Inferior parietal cortex (tissue), 1 donor: ENCODE data around the gene UGT1A8.

Source experiments
- DNase-seq: peaks from one replicate; pipeline ENCODE4 v3.0.0-alpha.2; 2016; ENCODE audit errors: extremely low spot score

Gene UGT1A8

DNA sequence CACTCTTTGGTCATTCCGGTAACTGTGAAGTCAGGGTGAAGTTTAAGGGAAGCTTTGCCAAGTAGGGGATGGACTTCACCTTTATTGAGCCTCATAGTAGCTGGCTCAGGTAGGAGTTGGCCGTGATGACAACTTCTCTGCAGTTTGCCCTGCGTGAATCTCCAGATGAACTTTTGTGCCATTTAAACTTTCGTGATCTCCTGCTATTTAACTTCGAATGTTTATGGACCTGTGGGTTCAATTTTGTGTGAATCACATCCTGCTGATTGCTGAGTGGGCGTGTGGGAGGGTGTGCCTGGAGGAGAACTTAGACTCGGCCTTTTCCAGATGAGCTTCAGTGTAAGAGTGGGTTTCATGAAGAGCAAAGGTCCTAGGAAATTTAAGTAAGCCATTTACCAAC lies 146.8 kb downstream of the UGT1A8 start:
- DNase-seq = no peak

DNA sequence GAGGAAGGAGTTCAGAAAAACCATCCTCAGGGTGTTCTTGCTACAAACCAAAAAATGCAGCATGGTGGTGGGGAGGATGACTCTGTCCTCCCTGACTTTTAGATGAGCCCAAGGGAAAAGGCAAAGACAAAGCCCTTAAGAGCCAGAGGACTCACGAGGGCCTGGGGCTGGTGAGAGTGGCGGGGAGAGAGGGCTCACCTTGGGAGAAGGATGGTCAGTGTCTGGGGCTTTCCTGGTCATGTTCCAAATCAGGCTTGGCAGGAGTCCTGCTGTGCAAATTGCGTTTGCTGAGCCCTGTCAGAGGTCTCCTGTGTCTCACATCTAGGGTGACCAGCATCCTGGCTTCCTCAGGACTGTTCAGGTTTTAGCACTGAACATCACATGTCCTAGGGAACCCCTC lies 147.3 kb downstream of the UGT1A8 start:
- no peak for DNase-seq

DNA sequence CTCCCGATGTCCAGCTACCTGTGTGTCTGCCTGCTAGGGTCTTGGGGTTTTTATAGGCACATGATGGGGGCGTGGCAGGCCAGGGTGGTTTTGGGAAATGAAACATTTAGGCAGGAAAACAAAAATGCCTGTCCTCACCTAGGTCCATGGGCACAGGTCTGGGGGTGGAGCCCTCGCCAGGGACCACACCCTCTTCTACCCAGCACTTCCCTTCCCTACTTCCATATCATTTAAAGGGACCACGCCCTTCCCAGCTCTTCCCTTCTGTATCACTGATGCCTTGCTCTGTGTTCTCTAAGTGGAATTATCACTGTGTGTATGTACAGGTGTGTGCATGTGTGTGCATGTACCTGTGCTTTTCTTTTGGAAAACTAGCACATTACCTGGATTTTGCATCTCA lies 149.0 kb downstream of the UGT1A8 start:
- DNase-seq = no peak

DNA sequence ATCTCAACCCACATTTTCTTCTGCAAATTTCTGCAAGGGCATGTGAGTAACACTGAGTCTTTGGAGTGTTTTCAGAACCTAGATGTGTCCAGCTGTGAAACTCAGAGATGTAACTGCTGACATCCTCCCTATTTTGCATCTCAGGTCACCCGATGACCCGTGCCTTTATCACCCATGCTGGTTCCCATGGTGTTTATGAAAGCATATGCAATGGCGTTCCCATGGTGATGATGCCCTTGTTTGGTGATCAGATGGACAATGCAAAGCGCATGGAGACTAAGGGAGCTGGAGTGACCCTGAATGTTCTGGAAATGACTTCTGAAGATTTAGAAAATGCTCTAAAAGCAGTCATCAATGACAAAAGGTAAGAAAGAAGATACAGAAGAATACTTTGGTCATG lies 150.6 kb downstream of the UGT1A8 start:
- no peak for DNase-seq

DNA sequence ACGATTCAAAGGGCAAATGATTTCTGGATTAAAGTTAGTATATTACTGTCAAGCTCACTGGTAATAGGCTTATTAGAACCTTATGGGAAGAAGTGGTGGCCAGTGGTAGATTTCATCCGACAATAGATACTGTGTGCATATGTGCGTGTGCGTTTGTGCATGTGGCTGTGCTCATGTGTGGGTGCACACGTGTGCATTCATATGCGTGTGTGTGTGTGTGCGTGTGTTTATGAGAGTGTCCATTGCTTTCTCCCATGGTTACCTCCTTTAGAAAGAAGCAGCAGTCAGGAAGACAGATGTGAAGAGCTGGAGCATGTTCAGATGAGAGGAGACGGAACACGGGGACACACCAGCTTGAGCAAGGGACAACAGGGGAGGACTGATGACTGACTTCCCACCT lies 151.8 kb downstream of the UGT1A8 start:
- DNase-seq = no peak

DNA sequence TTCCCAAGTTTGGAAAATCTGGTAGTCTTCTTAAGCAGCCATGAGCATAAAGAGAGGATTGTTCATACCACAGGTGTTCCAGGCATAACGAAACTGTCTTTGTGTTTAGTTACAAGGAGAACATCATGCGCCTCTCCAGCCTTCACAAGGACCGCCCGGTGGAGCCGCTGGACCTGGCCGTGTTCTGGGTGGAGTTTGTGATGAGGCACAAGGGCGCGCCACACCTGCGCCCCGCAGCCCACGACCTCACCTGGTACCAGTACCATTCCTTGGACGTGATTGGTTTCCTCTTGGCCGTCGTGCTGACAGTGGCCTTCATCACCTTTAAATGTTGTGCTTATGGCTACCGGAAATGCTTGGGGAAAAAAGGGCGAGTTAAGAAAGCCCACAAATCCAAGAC lies 154.7 kb downstream of the UGT1A8 start:
- DNase-seq = no peak

DNA sequence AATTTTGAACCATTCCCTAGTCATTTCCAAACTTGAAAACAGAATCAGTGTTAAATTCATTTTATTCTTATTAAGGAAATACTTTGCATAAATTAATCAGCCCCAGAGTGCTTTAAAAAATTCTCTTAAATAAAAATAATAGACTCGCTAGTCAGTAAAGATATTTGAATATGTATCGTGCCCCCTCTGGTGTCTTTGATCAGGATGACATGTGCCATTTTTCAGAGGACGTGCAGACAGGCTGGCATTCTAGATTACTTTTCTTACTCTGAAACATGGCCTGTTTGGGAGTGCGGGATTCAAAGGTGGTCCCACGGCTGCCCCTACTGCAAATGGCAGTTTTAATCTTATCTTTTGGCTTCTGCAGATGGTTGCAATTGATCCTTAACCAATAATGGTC lies 155.2 kb downstream of the UGT1A8 start:
- no peak for DNase-seq

DNA sequence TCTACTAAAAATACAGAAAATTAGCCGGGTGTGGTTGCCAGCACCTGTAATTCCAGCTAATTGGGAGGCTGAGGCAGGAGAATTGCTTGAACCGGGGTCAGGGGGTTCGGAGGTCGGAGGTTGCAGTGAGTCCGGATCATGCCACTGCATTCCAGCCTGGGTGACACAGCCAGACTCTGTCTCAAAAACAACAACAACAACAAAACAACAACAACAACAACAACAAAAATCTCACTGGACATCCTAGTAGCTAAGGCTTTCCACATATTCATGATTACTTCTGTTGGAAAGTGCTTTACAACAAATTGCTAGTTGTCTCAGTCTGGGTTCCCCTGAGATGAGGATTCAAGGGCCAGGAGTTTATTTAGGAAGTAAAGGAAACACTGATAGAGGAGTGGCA lies 156.4 kb downstream of the UGT1A8 start:
- DNase-seq = no peak

DNA sequence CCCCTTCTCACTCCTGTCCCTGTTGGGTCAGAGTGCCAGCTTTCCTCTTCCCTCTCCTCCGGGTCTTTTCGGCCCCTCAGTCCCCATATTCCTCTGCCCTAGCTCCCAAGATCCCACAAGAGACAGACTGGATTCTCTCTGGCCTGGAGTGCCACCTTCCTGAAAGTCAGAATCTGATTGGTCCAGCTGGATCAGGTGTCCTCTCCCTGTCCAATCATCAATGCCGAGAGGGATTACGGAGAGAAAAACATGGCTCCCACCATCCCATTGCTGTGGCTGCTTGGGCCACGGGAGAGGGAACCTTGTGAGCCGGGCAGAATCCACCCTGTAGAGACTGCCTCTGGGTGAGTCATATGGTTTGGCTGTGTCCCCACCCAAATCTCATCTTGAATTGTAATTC lies 158.0 kb downstream of the UGT1A8 start:
- no peak for DNase-seq

DNA sequence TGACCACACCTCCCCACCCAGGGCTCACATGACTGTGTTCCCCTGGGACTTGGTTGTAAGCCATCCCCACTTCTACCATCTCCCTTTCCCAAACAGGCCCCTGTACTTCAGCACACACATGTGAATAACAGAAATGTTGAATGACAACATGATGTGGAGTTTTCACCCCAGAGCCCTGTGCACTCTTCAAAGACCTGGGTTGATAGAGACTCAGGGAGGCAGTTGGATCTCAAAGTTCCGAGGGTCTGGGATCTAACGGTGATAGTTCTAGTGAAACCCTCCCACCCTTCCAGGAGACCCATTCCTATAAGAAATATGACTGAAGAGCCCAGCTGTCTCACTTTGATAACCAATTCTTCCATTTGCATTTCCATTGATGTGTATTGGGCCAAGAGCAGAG lies 160.6 kb downstream of the UGT1A8 start, which contains the start of gene MROH2A:
Gene MROH2A (plus strand): TSS at position 301 of the 400 bp plus-strand sequence. CDS start 1,029 bp downstream, outside the sequence.
- no peak for DNase-seq

DNA sequence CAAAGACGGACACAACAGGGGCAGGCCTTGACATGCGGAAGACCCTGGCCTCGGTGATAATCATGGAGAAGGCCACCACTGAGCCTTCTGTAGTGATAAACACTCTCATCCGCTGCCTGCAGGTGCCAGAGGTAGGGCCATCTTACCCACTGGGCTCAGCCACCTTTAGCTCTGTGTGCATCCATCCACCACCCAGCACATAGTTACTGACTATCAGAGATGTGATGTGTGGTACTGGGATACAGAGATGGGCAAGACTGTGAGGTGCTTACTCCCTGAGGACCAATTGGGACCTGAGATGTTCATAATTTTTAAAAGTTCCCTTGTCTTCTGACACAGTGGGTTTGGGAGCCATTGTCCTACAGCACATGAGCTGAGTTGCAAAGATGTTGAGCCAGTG lies 162.3 kb downstream of the UGT1A8 start:
- DNase-seq = no peak

DNA sequence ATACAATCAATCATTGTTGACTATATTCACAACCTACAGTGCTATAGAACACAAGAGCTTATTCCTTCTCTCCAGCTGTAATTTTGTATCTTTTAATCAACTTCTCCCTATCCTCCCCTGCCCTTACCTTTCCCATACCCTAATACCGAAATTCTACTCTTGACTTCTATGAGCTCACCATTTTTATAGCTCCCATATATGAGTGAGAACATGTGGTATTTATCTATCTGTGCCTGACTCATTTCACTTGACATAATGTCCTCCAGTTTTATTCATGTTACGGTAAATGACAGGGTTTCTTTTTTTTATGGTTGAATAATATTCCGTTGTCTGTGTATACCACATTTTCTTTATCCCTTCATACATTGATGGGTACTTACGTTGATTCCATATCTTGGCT lies 163.3 kb downstream of the UGT1A8 start:
- no peak for DNase-seq

DNA sequence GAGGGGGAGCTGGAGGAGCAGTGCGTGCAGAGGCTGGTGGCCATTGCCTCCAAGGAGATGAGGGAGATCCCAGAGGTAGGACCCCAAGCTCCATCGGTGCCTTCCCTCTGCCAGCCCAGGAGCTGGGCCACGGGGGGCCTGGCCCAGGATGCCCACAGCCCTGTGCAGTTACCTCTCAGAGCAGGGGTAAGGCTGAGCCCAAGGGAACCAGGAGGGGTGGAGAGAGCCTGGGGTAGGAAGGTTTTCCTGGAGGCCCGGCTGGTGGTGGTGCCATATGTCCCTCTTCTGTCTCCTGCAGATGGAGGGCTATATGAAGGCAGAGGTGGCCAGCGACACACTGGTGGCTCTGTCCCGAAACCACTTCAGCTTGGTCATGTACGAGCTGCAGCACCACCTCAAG lies 172.1 kb downstream of the UGT1A8 start:
- no peak for DNase-seq

DNA sequence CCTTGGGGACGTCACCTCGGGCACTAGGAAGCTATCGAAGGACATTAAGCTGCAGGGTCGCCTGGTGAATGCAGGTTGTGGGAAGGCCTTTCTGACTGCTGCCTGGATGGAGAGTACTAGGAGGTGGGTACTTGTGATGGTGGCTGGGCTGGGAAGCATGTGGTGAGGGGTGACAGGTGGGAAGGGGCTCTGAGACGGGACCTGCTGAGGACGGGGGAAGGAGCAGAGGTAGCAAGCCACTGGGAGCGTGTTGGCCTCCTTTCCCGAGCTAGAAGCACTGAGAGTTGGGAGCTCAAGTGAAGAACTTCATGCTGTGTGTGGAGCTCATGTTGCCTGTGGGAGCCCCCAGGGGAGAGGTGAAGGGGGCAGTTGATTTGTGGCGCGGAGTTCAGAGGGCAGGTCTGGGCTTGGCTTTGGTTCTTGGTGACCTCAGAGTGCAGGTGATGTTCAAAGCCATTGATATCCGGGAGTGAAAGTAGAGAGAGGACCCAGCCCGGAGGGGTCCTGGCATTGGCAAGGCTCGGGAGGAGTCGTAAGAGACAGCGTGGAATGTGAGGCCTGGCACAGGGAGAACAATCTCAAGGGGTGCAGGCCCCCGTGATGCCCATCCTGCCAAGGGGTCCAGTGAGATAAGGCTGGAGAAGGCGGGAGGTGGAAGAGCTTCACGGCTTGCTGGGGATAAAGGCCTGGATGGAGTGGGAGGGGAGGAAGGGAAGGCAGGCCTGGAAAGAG lies 173.9 kb downstream of the UGT1A8 start:
- DNase-seq = no peak

DNA sequence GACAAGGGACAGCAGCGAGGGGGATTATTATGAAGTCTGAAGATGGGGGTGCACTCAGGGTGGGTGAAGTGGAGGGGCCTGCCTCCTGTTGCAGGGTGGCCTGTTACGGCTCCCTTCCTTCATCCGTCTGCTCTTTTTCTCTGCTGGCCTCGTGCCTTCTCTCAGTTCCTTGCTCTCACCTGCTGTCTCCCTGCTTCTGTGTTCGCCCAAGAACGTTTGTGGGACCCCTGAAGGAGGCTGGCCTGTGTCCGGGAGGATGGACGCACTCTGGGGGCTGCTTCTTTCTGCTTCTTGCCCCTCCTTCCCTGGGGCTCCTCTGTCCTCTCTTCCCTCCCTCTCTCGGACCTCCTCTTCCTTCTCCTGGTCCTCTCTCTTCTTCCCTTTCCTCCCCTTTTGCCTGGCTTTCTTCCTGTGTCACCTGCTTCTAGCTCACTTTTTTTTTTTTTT lies 174.5 kb downstream of the UGT1A8 start:
- DNase-seq = no peak

DNA sequence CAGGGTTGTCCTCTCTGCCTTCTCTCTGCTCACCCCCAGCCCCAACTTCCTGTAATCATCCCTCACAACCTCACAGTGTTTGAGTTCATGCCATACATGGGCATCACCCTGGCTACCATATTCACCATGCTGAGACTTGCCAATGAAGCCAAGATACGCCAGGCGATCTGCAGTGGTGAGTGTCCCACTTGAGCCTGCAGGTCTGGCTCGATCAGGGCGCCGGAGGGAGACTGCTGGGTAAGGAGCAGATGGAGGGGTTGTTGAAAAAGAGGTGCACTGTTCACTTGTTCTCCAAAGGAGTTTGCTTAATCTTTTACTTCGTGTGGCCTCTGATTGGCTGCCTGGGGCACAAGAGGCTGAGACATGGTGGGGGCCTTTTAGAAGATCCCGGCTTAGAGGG lies 175.3 kb downstream of the UGT1A8 start:
- DNase-seq = no peak

DNA sequence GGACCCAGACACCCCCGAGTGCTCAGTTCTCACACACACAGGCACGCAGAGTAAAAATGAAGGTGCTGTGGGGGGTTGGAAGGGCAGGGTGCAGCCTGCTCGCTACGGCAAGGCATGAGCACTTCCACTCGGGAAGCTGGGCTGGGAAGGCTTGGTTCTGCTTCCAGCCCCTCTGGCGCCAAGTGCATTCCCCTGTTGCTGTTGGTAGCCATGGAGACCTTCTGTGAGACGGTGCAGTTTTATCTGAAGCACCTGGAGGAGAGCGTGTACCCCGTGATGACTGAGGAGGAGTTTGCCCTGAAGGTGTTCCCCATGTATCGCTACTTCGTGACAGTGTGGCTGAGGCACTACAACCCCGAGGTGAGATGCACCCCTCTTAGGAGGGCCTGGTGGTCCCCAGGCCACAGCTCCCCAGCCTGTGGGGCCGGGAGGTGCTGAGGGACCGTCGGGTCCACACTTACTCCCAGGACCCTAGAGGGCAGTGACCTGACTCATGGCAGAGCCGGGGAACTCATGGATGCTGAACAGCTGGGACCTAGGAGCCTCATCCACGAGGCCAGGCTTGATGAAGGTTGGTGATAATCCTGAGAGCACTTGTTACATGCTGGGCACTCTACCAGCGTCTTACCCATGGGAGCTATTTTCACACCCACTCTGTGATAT lies 176.2 kb downstream of the UGT1A8 start:
- DNase-seq = no peak

DNA sequence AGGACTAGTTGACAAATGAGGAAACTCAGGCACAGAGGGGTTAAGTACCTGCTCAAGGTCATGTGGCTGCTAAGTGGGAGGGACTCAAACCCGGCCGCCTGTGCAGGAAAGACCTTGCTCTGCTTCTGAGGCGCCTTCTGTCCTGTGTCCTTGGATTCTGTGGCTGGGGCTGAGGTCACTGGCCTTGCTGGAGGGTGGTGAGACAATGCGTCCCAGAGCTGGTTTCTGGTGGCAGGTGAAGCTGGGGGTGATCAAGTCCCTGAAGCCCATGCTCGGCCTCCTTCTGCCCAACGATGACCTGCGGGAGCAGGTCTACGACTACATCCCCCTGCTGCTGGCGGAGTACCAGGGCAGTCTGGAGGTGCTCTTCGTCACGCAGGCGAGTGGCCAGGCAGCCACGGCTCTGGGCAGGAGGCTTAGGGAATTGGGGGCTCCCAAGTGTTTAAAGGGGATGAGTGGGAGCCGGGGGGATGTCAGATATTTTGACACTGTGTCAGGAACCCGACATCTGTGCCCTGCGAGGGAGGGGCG lies 176.8 kb downstream of the UGT1A8 start:
- no peak for DNase-seq

DNA sequence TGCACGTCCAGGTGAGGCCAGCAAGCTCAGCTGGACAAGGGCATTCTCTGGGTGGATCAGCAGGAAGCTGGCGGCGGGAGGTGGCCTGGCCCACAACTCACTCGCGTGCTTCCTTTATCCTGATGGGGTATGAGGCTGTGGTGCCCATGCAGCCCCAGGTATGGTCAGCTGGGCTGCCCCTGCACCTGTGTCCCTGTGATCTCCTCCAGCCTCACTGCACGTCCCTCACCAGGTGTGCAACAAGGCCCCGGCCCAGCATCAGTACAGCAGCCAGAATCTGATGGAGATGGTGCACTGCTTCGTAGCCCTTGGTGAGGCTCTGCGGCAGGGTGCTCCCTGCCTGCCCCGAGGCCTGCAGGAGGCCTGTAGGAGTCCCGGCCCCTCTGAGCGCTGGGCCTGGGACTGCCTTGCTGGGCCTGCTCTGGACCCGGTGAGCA lies 178.3 kb downstream of the UGT1A8 start:
- DNase-seq = no peak

DNA sequence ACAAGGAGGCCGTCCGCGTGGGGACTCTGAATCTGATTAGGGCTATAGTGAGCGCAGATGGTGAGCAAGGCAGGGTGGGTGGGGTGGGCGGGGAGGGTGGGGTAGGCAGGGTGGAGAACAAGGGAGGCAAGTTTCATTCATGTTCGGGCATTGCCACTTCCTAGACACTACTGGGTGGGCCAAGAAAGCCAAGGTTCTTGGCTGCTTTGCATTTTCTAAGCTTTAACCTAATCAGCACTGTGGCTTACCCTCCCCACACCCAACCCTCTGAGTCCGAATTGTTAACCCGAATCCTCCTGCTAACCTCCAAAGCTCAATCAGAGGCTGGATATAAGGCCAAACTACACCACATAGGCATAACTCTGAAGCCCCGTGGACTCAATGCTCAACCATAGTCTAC lies 178.8 kb downstream of the UGT1A8 start:
- no peak for DNase-seq

DNA sequence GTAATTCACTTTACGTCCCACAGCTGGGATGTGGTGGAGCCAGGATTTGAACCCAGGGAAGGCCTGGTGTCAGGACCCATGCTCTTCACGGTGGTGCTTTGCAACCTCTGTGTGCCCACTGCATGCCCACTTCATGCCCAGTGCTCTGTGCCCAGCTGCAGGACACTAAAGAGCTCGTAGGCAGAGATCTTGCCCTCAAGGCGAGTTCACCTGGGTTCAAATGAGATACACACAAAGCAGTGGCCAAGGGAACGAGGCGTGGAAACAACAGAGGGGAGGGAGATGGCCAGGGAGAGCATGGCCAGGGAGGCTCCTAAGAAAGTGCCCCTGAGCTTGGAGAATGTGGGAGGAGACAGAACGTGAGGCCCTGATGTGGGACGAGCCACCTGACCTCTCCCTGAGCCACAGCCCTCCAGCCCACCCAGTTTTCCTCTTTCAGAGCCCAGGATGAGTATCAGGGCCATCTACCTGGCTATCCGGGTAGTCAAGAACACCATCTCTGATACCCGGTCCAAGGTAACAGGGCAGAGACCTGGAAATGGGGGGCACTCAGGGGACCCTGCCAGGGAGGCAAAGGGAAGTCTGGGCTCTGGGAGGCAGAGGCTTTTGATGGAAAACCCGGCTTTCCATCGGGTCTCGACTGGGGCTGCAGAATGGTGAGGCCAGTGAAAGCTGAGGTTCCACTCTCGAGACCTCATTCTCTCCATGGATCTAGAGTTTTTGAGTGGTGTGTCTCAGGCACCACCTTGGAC lies 181.1 kb downstream of the UGT1A8 start:
- no peak for DNase-seq

DNA sequence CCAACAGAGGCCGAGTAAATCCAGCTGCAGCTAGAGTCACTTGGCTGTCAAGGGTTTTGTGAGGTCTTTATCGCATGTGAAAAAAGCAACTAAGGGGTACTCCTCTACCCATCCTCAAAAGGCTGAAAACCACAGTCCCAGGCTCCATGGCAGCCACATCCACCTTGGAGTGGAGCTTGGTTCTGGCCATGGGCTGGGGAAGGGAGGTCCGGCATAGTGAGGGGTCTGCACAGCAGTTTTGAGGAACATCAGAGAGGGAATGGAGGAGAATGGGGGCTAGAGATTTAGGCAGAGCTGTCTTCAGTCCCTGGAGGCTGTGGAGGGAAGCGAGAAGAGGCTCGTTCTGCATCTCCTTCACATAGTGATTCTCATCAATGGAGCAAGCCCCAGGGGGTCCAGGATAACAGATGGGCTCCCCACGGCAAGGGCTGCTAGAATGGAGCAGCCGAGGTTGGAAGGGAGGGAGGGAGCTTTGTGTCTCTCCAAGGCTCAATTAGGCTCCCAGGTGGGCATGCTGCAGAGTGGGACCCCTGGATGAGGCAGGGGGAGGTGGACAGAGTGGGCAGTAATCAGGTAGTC lies 181.7 kb downstream of the UGT1A8 start:
- DNase-seq = no peak
